ENCODE data around the gene WDR88. TPM values are rescaled to one million over a fixed set of nuclear protein-coding genes. Genes with fewer than 3 reads are reported as not detected.
"Not testable (repeated sequence)": the region's sequence is repeated elsewhere in the genome, so short reads cannot be mapped to it uniquely, and the experiment has no call there.

WDR88 gene
- total RNA-seq, 1 experiment from 2014 or later, result not detected

- DNase-seq (ENCODE audit: low read depth), result no peak
These were observed 78.5 kb downstream of the WDR88 start for GRCh38 chr19:33210266-33210940.

- no peak for DNase-seq (ENCODE audit: low read depth)
These were observed 80.0 kb downstream of the WDR88 start for GRCh38 chr19:33211794-33212435.

- no peak for DNase-seq (ENCODE audit: low read depth)
These were observed 80.7 kb downstream of the WDR88 start for GRCh38 chr19:33212436-33213172.

- DNase-seq (ENCODE audit: low read depth), result peak; percentile 24
These were observed 82.7 kb downstream of the WDR88 start for GRCh38 chr19:33214596-33214995.

GRCh38 chr19:33215438-33216197, 83.7 kb downstream of the WDR88 start:
- DNase-seq (ENCODE audit: low read depth), result no peak

- no peak for DNase-seq (ENCODE audit: low read depth)
These were observed 84.4 kb downstream of the WDR88 start for GRCh38 chr19:33216198-33216830.

GRCh38 chr19:33217881-33218280, 86.0 kb downstream of the WDR88 start:
- no peak for DNase-seq (ENCODE audit: low read depth)

GRCh38 chr19:33219261-33219815, 87.4 kb downstream of the WDR88 start:
- peak; percentile 81 for DNase-seq (ENCODE audit: low read depth)

GRCh38 chr19:33220115-33220514, 88.2 kb downstream of the WDR88 start:
- no peak for DNase-seq (ENCODE audit: low read depth)

GRCh38 chr19:33220735-33221134, 88.8 kb downstream of the WDR88 start:
- no peak for DNase-seq (ENCODE audit: low read depth)

- peak; percentile 27 for DNase-seq (ENCODE audit: low read depth)
These were observed 89.7 kb downstream of the WDR88 start for GRCh38 chr19:33221638-33222037.

GRCh38 chr19:33222255-33222654, 90.3 kb downstream of the WDR88 start:
- not testable (repeated sequence) for DNase-seq (ENCODE audit: low read depth)

- DNase-seq (ENCODE audit: low read depth), result no peak
These were observed 93.0 kb downstream of the WDR88 start for GRCh38 chr19:33224694-33225457.

Other genes with a start within 250 kb of the WDR88 start
- 10.2 and 11.3 TPM in 2 replicates for gene CEP89, start 160.2 kb upstream of the WDR88 start, total RNA-seq (2014; rRNA removed; shearing (Covaris generic))
- 3.2 and 4.1 TPM in 2 replicates for gene FAAP24, start 159.9 kb upstream of the WDR88 start, total RNA-seq (2014; rRNA removed; shearing (Covaris generic))
- 13.0 and 17.0 TPM in 2 replicates for gene RHPN2, start 67.2 kb upstream of the WDR88 start, total RNA-seq (2014; rRNA removed; shearing (Covaris generic))
- 5.2 and 5.6 TPM in 2 replicates for gene GPATCH1, start 50.9 kb upstream of the WDR88 start, total RNA-seq (2014; rRNA removed; shearing (Covaris generic))
- gene LRP3, start 62.2 kb downstream of the WDR88 start, total RNA-seq (2014; rRNA removed; shearing (Covaris generic)), result 20.1 and 25.4 TPM in 2 replicates
- not detected in 2 replicates for gene SLC7A10, start 93.7 kb downstream of the WDR88 start, total RNA-seq (2014; rRNA removed; shearing (Covaris generic))
- 1.7 and 1.9 TPM in 2 replicates for gene CEBPA, start 170.4 kb downstream of the WDR88 start, total RNA-seq (2014; rRNA removed; shearing (Covaris generic))
- 17.6 and 19.3 TPM in 2 replicates for gene CEBPG, start 241.6 kb downstream of the WDR88 start, total RNA-seq (2014; rRNA removed; shearing (Covaris generic))